Peyer's patch (tissue), 4 donors: ENCODE data around the gene UMODL1. TPM values are rescaled to one million over a fixed set of nuclear protein-coding genes. Genes with fewer than 3 reads are reported as not detected.
A peak's percentile ranks its signal among the peaks of the same experiment; 100 is the strongest.

Source experiments
- DNase-seq, 3 donors: peaks; one replicate each; pipeline ENCODE4 v3.0.0-alpha.2; 2017 to 2019
- H3K27ac ChIP-seq, 4 donors: fragments of 200-600 bp; sonication (generic); one replicate each; pipeline ENCODE4 v1.5.1; 2016 to 2019
- H3K27me3 ChIP-seq, 2 donors: fragments of 200-600 bp; sonication (generic); one replicate each; pipeline ENCODE4 v1.5.1; 2019
- H3K36me3 ChIP-seq, 3 donors: fragments of 200-600 bp; sonication (generic); one replicate each; pipeline ENCODE4 v1.5.1; 2016 to 2019
- H3K4me1 ChIP-seq, 4 donors: fragments of 200-600 bp; sonication (generic); one replicate each; pipeline ENCODE4 v1.5.1; 2016 to 2019
- H3K4me3 ChIP-seq, 4 donors: fragments of 200-600 bp; sonication (generic); 1 replicate in 3 of 4; 2 replicates in 1 of 4; pipeline ENCODE4 v1.5.1; 2016 to 2019; ENCODE audit warnings: mild to moderate bottlenecking in 1 of 4
- H3K9me3 ChIP-seq, 4 donors: fragments of 200-600 bp; sonication (generic); one replicate each; pipeline ENCODE4 v1.5.1; 2016 to 2019; ENCODE audit warnings: mild to moderate bottlenecking in 1 of 4
- CTCF ChIP-seq, 6 experiments: fragments of 450-650 bp in 4 of 6; fragments of 200-600 bp in 2 of 6; sonication (generic) in 1 of 6; IDR thresholded peaks; one replicate each; pipeline ENCODE4 v1.5.1; 2017 to 2019; ENCODE audit warnings: antibody characterized with exemption in 6 of 6, mild to moderate bottlenecking in 3 of 6, moderate library complexity in 1 of 6
- POLR2A ChIP-seq, 2 donors: fragments of 450-650 bp; IDR thresholded peaks; one replicate each; pipeline ENCODE4 v1.5.1; 2017; ENCODE audit warnings: antibody characterized with exemption in 2 of 2, mild to moderate bottlenecking in 2 of 2, moderate library complexity in 2 of 2
- total RNA-seq, 4 donors: library from RNA; depleted of rRNA; stranded (reverse); fragments of >200 nt; gene quantifications; one replicate each; pipeline ENCODE4 v1.1.0, GENCODE V29; 2016

Gene UMODL1
- total RNA-seq, 4 donors from 2014 or later: 0.53 to 0.95 (median 0.83) TPM; not detected in 1

- H3K27ac ChIP-seq: peak overlapping the region in 1 of 4 donors; percentile 17
- TF ChIP-seq CTCF (IDR thresholded peaks at IDR 0.05) (no peak), POLR2A (IDR thresholded peaks at IDR 0.05) (no peak)
Observed at GRCh38 chr21:42079008-42079938, 8.2 kb downstream of the UMODL1 start.

GRCh38 chr21:42079939-42080787 is 9.0 kb downstream of the UMODL1 start:
- H3K9me3 ChIP-seq: no peaks in the 10 kb centered on the region
- TF ChIP-seq CTCF (IDR thresholded peaks at IDR 0.05): no peak
- TF ChIP-seq POLR2A (IDR thresholded peaks at IDR 0.05): no peak
- DNase-seq: no peak
- H3K4me3 ChIP-seq: no peak overlapping the region
- H3K27me3 ChIP-seq: no peaks in the 10 kb centered on the region
- no peaks in the 10 kb centered on the region for H3K36me3 ChIP-seq
- H3K4me1 ChIP-seq: no peaks in the 10 kb centered on the region
- H3K27ac ChIP-seq: no peak overlapping the region

More at GRCh38 chr21:42079008-42079938, 8.2 kb downstream of the UMODL1 start:
- Histone ChIP-seq H3K27me3 (no peaks in the 10 kb centered on the region), H3K4me1 (no peaks in the 10 kb centered on the region), H3K4me3 (no peak overlapping the region), H3K9me3 (no peaks in the 10 kb centered on the region), H3K36me3 (no peaks in the 10 kb centered on the region)
- no peak for DNase-seq

- Histone ChIP-seq H3K27ac (no peak overlapping the region), H3K4me1 (no peaks in the 10 kb centered on the region)
- DNase-seq: no peak
Observed at GRCh38 chr21:42080788-42081083, 9.6 kb downstream of the UMODL1 start.

GRCh38 chr21:42081138-42081537 is 10.0 kb downstream of the UMODL1 start:
- DNase-seq: no peak
- H3K27me3 ChIP-seq: no peaks in the 10 kb centered on the region
- no peaks in the 10 kb centered on the region for H3K9me3 ChIP-seq
- H3K4me3 ChIP-seq: no peak overlapping the region
- TF ChIP-seq POLR2A (IDR thresholded peaks at IDR 0.05) (no peak), CTCF (IDR thresholded peaks at IDR 0.05) (no peak)
- H3K27ac ChIP-seq: peak overlapping the region in 1 of 4 donors; percentile 10
- no peaks in the 10 kb centered on the region for H3K36me3 ChIP-seq
- H3K4me1 ChIP-seq: no peaks in the 10 kb centered on the region

More at GRCh38 chr21:42080788-42081083, 9.6 kb downstream of the UMODL1 start:
- no peak for TF ChIP-seq POLR2A (IDR thresholded peaks at IDR 0.05)
- no peak for TF ChIP-seq CTCF (IDR thresholded peaks at IDR 0.05)
- no peaks in the 10 kb centered on the region for H3K36me3 ChIP-seq
- H3K9me3 ChIP-seq: no peaks in the 10 kb centered on the region
- H3K4me3 ChIP-seq: no peak overlapping the region
- H3K27me3 ChIP-seq: no peaks in the 10 kb centered on the region

- no peak overlapping the region for H3K4me3 ChIP-seq
- no peaks in the 10 kb centered on the region for H3K27me3 ChIP-seq
- H3K27ac ChIP-seq: no peak overlapping the region
- H3K9me3 ChIP-seq: no peaks in the 10 kb centered on the region
- H3K4me1 ChIP-seq: peaks cover 0 to 6% (median 0%) of the 10 kb centered on the region in 4 donors
- no peaks in the 10 kb centered on the region for H3K36me3 ChIP-seq
- DNase-seq: no peak
- TF ChIP-seq CTCF (IDR thresholded peaks at IDR 0.05) (no peak), POLR2A (IDR thresholded peaks at IDR 0.05) (no peak)
Observed at GRCh38 chr21:42081931-42082381, 10.8 kb downstream of the UMODL1 start.
